ENCODE results near the gene GRK5.
"Not testable (repeated sequence)": the region's sequence is repeated elsewhere in the genome, so short reads cannot be mapped to it uniquely, and the experiment has no call there.

The GRK5 gene

GRCh38 chr10:119450606-119451299, 243.4 kb downstream of the GRK5 start:
- in situ Hi-C loops (cut with MboI; ENCODE audit: low sequenced_read_pairs) = no loop called here

DNA sequence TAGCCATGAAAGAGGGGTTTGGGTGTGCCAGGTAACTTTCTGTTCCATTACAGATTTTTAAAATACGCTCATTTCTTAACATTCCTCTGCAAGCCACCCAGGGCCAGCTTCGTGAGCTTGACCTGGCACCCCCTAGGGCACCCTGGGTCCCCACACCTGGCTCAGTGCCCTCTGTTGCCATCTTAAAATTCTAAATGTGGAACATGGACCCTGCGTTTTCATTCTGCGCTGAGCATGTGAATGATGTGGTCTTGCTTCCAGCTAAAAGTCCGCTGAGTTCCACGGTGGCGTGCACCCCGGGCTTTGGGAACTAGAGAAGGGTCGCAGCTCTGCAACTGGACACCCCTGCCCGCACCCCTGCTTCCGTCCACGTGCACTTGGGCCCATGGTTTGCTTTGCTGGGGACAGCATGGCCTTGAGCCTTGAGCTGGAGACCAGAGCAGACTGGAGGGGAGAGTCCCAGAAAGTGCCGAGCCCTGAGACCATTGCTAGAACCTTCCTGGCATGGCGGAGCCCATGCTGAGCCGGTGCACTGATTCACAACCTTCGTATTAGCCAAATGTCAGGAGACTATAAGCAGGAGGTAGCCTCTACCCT, 244.0 kb downstream of the GRK5 start:
- in situ Hi-C loops (cut with MboI; ENCODE audit: low sequenced_read_pairs) = no loop called here

- in situ Hi-C loops (cut with MboI; ENCODE audit: low sequenced_read_pairs) = no loop called here
Measured at GRCh38 chr10:119452396-119452795, 245.0 kb downstream of the GRK5 start.

DNA sequence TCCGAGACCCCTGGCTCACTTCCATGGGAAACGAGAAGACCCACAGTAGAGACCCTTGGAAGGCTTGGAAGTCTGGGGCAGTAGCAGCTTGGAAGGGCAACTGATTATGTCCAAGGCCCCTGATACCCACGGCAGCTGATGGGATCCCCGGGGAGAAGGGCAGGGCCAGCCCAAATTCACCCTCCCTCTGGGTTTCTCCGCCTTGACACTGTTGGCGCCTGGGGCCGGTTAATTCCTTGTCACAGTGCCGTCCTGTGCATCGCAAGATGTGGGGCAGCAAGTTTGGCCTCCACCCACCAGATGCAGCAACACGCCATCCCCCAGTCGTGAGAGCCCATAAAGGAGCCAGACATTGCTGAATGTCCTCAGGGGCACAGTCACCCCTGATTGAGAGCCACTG, 245.9 kb downstream of the GRK5 start:
- in situ Hi-C loops (cut with MboI; ENCODE audit: low sequenced_read_pairs) = no loop called here

DNA sequence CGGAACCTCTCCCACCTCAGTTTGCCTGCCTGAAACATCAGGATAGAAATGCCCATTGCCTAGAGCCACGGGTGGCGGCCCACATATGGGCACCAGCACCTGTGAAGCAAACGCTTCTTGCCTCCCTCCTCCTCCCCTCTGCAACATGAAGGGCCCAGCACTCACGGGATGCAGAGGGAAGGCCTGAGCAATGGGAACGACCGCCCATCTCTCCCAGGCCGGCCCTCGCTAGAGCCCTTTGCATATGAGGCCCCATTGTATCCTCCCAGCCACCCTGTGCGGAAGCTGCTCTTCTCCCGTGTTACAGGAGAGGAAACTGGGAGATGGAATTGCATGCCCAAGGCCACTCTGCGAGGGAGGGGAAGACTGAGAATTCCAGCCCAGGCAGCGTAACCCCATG, 246.9 kb downstream of the GRK5 start:
- in situ Hi-C loops (cut with MboI; ENCODE audit: low sequenced_read_pairs) = no loop called here

DNA sequence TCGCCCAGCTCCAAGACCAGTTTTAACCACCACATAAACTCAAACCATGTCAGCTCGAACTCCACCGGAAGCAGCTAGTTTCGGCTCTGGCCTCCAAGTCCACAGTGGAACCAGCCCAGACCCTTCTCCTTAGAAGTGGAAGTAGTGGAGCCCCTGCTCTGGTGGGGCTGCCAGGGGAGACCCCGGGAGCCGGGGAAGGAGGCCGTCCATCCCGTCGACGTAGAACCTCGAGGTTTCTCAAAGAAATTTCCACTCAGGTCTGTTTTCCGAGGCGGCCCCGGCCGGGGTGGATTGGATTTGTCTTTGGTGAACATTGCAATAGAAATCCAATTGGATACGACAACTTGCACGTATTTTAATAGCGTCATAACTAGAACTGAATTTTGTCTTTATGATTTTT, 247.6 kb downstream of the GRK5 start:
- in situ Hi-C loops (cut with MboI; ENCODE audit: low sequenced_read_pairs) = no loop called here

GRCh38 chr10:119455609-119456434, 248.5 kb downstream of the GRK5 start:
- in situ Hi-C loops (cut with MboI; ENCODE audit: low sequenced_read_pairs) = no loop called here

- in situ Hi-C loops (cut with MboI; ENCODE audit: low sequenced_read_pairs) = no loop called here
Measured at GRCh38 chr10:119456435-119456810, 249.1 kb downstream of the GRK5 start.

- in situ Hi-C loops (cut with MboI; ENCODE audit: low sequenced_read_pairs) = no loop called here
Measured at GRCh38 chr10:119457966-119458766, 250.8 kb downstream of the GRK5 start.

DNA sequence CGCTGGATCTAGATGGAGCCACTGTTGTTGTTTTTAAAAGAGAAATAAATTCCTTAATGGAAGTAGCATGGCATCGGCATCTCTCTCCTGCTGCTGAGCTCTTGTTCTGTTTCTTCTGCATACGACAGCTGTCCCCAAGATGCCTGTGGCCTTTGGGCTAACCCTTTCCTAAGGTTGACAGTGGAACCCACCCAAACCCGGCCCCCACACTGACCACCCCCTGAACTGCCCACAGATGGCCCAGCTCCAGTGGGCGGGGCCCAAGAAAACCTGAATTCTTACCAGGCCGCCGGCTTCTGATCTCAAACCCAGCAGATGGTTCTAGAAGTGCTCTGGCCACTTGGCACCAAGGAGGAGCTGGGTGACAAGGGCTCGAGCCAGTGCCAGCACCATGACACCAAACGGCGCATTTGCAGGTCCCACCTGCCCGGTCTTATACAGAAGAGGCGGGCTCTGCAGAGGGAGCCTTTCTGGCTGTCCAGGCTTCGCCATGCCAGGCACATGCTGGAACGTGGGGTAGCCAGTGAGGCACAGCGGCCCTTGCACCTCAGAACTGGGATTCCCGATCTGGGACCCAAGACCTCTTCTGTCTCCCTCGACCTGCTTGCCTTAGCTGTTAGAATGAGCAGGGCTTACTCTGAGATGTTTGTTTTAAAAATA, 252.4 kb downstream of the GRK5 start:
- in situ Hi-C loops (cut with MboI; ENCODE audit: low sequenced_read_pairs) = no loop called here

DNA sequence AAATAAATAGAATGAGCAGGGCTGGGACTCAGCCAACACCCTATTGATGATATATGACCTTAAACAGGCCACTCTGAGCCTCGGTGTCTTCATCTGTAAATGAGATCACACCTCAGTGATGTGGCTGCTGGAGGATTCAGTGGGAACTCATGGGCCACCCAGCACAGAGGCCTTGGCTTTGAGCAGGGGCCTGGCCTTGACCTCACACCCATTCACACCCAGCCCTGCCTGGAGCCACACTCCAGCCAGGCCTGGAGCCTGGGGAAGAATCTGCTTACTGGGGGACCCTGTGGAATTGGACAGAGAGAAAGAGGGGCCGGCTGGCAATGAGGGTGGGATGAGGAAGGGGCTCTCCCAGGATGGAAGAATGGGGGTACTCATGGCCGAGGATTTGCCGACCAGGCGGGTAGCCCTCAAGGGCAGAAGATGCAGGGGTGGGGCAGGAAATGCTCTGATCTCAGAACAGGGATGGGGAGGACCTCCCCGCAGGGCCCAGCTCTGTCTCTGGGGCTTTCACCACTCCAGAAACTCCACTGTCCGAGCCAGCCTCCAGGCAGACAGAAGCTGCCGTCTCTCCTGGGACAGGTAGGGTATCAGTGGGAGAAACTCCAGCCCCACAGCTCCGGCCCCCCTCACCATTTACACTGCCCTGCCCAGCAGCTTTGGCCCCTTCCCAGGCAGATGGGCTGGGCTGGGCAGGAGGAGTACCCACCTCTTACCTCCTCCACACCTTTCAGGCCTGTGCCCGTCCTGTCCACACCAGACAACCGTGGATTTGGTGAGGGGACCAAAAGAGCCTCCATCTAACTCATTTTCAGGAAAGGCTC, 253.2 kb downstream of the GRK5 start:
- in situ Hi-C loops (cut with MboI; ENCODE audit: low sequenced_read_pairs) = no loop called here

DNA sequence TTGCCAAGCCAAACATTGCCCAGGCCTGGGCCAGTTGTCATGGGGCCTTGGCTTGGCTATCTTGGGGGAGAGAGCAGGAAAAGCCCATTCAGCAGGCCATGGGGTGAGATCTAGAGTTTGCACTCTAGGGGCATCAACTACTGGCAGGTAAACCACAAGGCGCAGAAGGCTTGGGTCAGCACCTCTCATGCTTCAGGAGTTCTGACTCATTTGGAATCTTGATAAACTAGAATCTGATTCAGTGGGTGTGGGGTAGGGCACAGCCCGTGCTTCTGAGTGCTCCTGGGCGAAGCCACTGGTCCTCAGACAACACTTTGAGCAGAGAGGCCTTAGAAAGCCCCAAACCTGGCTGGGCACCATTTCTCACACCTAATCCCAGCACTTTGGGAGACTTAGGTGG, 254.0 kb downstream of the GRK5 start:
- in situ Hi-C loops (cut with MboI; ENCODE audit: low sequenced_read_pairs) = no loop called here

- in situ Hi-C loops (cut with MboI; ENCODE audit: low sequenced_read_pairs) = no loop called here
Measured at GRCh38 chr10:119461923-119462322, 254.6 kb downstream of the GRK5 start.

- in situ Hi-C loops (cut with MboI; ENCODE audit: low sequenced_read_pairs) = no loop called here
Measured at GRCh38 chr10:119462773-119463172, 255.4 kb downstream of the GRK5 start.

GRCh38 chr10:119463195-119463594, 255.8 kb downstream of the GRK5 start:
- in situ Hi-C loops (cut with MboI; ENCODE audit: low sequenced_read_pairs) = not testable (repeated sequence)

DNA sequence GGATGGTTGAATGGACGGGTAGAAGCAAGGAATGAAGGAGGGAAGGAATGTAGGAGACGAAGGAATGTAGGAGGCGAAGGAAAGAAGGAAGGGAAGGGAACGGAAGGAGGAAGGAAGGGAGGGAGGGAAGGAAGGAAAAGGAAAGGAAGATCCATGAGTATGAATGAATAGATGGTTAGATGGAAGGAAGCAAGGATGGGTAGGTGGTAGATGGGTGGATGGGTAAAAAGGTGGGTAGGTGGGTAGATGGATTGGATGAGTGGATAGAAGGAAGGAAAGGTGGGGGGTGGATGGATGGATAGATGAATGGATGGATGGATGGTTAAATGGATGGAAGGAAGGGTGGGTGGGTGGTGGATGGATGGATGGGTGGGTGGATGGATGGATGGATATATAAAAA, 257.7 kb downstream of the GRK5 start:
- in situ Hi-C loops (cut with MboI; ENCODE audit: low sequenced_read_pairs) = no loop called here

DNA sequence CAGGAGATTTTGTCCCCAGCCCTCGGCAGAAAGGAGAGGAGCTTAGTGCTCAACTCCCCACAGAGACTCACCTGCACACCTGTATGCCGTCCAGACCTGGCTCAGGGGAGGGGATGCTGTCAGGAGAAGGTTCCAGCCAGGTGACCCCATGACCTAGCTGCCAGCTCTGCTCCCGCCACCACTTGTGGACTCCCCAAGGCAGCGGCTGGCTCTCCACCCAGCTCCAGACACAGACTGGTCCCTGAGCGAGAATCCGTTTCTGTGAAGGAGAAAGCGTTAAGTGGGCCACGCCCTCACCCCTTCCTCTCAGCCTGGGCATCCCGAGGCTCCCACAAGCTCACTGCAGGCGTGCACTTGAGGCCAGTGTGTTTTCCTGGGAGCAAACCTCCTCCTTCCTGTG, 258.7 kb downstream of the GRK5 start:
- in situ Hi-C loops (cut with MboI; ENCODE audit: low sequenced_read_pairs) = no loop called here

- in situ Hi-C loops (cut with MboI; ENCODE audit: low sequenced_read_pairs) = no loop called here
Measured at GRCh38 chr10:119466655-119467054, 259.3 kb downstream of the GRK5 start.

GRCh38 chr10:119468542-119469324, 261.4 kb downstream of the GRK5 start:
- in situ Hi-C loops (cut with MboI; ENCODE audit: low sequenced_read_pairs) = no loop called here

Data from hTERT RPE-1 (cell line).